HT-29 (cell line): ENCODE measurements around the gene ENDOG. TPM values are rescaled to one million over a fixed set of nuclear protein-coding genes. Genes with fewer than 3 reads are reported as not detected.
"Not testable (repeated sequence)": the region's sequence is repeated elsewhere in the genome, so short reads cannot be mapped to it uniquely, and the experiment has no call there.

Source experiments
- DNase-seq: peaks from one replicate; pipeline ENCODE4 v3.0.0-alpha.2; 2015; ENCODE audit warnings: low spot score
- total RNA-seq: library from RNA; depleted of rRNA; stranded (reverse); fragments of >200 nt; shearing (Covaris generic); gene quantifications from 2 replicates; pipeline ENCODE4 v1.2.3, GENCODE V29; 2014; rRNA removed

The ENDOG gene
- 52.1 and 70.8 TPM in 2 replicates for total RNA-seq

DNA sequence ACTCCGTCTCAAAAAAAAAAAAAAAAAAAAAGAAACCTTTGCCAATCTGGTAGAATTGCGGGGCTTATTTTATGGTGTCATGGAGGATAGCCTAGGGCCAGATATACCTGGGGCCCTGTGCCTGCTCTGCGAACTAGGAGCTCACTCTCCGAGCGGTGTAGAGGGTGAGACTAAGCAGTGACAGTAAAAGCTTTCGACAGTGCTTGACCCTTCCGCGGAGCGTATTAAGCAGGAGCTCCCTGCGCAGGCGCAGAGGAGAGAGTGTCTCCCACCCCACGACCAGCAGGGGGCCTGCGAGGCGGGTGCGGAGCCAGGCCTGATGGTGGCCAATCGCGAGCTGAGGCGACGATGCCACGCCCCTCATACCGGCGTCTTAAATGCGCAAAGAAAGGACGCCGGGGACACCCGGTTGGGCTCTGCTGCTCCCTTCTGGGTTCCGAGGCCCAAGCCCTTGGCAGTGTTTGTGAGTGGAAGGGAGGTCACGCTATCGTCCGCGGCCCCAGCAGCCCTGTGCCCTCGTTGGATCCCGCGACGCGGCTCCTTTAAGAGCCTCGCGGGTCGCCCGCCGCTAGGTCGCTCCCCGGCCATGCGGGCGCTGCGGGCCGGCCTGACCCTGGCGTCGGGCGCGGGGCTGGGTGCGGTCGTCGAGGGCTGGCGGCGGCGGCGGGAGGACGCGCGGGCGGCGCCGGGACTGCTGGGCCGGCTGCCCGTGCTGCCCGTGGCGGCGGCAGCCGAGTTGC is at the start of gene ENDOG:
Gene ENDOG (plus strand): TSS at position 402 of the 740 bp plus-strand sequence. CDS start 185 bp downstream, at position 587.
- DNase-seq, result peak; percentile 98

DNA sequence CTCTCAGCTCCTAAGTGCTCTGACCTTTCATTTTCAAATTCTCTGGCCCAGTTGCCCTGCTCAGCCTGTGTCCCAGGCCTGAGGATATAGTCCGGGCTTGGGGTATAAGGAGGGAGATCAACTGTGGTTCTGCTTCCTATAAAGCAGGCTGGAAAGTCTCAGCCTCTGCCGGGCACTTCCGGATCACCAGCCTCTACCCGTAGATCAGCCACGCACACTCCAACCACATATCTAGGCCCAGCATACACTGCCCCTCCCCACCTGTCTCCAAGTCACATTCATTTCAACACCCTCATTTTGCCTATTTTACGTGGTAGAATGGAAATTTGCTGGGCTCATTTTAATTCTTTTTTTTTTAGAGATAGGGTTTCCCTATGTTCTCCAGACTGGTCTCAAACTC is 49.7 kb upstream of the ENDOG start:
- DNase-seq, result no peak

DNA sequence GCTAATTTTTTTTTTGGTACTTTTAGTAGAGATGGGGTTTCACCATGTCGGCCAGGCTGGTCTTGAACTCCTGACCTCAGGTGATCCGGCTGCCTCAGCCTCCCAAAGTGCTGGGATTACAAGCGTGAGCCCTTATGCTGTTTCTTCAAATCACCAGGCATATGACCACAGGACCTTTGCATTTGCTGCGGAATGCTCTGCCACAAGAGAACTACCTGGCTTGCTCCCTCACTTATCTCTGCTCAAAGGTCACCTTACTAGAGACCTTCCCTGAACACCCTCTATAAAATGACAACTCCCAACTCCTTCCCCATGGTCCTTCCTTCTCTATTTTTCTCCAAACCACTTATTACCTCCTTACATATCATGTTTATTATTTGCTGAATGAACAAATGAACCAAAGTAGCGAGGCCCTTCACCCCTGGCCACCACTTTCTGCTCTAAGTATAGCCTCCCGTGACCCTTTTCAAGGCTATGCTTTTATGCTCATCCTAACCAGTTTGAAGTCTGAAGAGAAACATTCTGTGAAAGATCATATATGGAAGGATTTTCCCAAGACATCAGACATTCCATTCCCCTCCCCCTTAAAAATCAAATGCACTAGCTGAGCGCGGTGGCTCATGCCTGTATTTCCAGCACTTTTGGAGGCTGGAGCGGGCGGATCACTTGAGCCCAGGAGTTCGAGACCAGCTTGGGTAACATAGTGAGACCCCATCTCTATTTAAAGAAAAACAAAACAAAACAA is 47.8 kb upstream of the ENDOG start:
- no peak for DNase-seq

DNA sequence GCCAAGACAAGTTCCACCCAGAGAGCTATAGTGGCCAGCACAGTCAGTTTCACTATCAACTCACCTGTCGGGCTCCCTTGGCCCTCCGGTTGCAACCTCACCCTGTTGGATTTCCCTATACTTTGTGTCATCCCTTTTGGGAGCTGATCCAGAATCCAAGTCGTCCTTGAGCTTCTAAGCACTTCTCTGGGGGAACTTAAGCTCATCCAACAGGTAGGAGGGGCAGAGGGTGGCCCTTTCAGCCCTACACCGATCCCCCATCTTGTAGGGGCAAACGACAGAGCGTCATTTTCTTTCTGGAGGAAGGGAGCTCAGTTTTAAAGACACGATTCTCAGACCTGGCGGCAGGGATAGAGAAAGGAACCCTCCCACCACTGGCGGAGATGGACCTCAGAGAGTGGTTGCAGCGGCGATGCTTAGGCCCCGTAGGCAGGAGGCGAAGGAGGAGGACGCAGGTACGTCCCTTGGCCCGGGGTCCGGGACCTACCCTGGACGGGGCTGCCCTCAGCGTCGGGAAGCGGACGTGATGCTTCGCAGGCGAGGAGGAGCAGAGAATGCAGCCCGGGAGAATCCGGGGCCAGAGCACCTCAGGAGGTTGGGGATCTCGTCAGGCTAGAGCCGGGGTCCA is 47.1 kb upstream of the ENDOG start:
- peak; percentile 33 for DNase-seq

DNA sequence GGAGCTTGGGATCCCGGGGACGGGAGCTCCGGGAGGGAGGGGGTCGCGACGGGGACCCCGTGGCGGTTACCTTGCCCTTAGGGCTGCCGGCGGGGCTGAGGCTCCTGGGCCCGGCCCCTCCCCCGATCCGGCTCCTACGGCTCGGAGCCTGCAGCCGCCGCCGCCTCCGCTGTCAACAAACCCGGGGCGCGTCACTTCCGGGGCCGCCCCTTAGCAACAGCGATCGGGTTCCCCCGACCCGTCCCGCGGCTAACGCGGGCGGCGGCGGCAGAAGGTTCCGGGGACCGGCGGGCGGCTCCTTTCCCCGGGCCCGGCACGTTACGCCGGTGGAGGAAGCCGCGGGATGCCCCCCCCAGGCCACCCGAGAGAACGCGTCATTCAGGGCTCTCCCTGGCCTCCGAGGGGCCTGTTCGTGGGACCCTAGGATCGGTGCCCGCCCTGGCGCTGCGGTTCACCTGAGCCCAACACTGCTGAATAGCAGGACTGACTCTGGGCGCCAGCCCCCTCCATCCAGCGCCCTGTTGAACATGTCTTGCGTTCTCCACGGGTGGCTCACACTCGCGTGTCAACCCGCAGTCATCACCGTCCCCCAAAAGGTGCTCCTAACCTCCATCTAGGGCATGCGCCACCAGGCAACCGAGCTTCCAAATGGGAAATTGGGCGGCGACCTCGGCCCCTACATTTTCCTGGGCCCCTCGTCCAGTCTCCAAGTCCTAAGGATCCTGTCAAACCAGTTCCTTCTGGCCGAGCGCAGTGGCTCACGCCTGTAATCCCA is 46.4 kb upstream of the ENDOG start, which contains the start of gene ZER1:
Gene ZER1 (minus strand): TSS at position 183 of the 775 bp plus-strand sequence. CDS start 16,362 bp downstream, outside the sequence.
- peak; percentile 90 for DNase-seq

DNA sequence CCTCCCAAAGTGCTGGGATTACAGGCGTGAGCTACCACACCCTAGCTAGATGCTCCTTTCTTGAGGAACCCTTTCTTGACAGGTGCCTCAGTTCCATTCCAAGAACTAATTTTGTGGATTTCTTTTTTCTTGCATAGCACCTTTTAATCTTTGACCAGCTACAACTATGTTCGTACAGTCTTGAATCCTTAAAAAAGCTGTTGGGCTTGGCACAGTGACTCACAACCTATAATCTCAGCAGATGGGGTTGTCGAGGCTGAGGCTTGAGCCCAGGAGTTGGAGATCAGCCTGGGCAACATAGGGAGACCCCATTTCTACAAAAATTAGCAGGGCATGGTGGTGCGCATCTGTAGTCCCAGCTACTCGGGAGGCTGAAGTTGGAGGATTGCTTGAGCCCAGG is 45.3 kb upstream of the ENDOG start:
- no peak for DNase-seq

DNA sequence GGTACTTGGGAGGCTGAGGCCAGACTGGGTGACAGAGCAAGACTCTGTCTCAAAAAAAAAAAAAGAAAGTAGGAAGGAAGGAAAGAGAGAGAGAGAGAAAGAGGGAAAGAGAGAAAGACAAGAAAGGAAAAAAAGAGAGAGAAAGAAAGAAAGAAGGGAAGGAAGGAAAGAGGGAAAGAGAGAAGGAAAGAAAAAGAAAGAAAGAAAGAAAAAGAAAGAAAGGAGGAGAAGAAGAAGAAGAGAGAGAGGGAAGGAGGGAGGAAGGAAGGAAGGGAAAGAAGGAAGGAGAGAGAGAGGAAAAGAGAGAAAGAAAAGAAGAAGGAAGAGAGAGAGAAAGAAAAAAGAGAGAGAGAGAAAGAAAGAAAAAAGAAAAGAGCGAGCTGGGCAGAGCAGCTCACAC is 43.5 kb upstream of the ENDOG start:
- DNase-seq, result no peak

DNA sequence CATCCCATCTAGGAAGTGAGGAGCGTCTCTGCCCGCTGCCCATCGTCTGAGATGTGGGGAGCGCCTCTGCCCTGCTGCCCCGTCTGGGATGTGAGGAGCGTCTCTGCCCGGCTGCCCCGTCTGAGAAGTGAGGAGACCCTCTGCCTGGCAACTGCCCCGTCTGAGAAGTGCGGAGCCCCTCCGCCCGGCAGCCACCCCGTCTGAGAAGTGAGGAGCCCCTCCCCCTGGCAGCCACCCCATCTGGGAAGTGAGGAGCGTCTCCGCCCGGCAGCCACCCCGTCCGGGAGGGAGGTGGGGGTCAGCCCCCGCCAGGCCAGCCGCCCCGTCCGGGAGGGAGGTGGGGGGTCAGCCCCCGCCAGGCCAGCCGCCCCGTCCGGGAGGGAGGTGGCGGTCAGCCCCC is 38.2 kb upstream of the ENDOG start:
- DNase-seq, result not testable (repeated sequence)

DNA sequence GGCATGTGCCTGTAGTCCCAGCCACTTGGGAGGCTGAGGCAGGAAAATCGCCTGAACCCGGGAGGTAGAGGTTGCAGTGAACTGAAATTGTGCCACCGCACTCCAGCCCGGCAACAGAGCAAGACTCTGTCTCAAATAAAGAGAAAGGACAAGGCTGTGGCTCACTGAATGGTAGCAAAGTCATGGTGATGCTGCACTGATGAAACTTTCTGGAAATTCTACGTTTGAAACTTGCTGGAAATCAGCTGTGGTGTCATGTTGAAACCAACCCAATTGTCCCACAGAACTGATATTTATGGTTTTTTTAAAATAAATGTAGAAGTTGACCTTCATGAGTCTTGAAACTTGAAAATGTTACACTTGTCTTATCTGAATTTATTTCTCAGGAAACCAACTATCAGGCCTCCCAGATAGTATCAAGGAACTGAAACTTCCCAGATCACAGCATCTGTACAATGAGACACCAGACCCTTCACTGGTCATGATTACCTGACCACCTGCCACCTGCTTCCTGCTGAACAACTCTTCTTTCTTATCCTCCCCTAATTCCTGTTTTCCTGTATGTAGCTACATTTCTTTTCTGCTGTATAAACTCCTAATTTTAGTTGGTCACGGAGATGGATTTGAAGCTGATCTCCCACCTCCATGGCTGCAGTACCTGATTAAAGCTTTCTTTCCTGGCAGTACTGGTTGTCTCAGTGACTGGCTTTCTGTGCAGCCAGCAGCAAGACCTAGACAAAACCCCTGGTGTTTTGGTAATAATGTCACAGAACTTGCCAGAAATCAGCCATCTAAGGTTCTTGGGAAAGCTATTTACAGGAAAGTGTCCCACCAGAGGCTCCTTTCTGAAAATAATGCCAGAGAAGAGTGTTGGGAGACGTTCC is 36.9 kb upstream of the ENDOG start:
- no peak for DNase-seq

DNA sequence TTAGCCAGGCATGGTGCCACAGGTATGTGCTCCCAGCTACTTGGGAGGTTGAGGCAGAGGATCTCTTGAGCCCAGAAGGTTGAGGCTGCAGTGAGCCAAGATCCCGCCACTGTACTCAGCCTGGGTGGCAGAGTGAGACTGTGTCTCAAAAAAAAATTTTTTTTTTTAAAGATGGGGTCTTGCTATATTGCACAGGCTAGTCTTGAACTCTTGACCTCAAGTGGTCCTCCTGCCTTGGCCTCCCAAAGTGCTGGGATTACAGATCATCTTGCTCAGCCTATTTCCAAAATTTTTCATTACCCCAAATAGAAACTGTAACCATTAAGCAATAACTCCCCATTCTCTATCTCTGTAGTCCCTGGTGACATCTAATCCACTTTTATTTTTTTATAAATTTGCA is 35.6 kb upstream of the ENDOG start:
- DNase-seq, result no peak

DNA sequence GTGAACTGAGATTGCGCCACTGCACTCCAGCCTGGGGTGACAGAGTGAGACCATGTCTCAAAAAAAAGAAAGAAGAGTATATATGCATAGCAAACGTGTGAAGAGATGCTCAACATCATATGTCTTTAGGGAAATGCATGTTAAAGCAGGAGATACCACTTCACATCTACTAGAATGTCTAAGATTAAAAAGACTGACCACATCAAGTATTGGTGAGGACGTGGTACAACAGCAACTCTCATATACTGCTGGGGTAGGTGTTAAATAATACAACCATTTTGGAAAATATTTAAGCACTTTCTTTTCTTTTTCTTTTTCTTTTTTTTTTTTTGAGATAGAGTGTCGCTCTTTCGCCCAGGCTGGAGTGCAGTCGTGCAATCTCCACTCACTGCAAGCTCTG is 32.9 kb upstream of the ENDOG start:
- no peak for DNase-seq

DNA sequence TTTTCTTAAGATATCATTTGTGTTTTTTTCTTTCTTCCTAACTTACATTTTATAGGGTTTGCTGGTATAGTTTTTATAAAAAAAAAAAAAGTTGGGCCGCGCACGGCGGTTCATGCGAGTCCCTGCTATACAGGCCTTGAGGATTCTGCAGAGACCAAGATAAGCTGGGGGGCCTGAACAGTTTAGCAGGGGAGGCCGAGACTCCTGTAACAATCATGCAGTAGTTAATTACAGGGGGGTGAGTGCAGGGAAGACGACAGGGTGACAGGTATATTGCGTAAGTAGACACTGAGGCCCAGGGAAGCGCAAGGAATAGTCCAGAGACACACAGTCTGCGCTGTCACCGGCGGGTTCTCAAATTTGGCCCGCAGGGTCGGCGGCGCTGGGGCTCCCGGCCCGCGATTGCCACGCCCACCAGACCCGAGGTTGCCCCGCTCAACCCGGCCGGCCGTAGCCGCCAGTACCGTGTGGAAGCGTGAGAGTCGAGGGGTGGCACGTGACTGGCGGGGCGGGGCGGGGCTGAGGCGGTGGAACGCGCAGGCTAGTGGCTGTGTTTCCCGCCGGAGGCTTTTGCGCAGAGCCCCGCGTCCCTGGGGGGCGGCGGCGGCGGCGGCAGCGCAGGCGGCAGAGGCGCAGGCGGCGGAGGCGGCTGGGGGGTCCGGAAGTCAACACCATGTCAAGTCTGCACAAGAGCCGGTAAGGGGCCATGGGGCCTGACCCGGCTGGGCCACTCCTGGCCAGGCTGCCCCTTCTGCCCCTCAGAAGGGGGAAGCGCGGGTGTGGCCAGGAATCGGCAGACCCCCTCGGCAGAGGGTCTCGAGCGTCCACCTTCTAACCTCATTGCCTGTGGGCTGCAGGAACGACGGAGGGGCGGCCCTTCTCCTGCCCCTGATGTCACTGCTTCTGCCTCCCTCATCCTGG is 31.4 kb upstream of the ENDOG start, which contains the start of gene TBC1D13:
Gene TBC1D13 (plus strand): TSS at position 573 of the 921 bp plus-strand sequence. CDS start 101 bp downstream, at position 674.
- DNase-seq, result peak; percentile 77

DNA sequence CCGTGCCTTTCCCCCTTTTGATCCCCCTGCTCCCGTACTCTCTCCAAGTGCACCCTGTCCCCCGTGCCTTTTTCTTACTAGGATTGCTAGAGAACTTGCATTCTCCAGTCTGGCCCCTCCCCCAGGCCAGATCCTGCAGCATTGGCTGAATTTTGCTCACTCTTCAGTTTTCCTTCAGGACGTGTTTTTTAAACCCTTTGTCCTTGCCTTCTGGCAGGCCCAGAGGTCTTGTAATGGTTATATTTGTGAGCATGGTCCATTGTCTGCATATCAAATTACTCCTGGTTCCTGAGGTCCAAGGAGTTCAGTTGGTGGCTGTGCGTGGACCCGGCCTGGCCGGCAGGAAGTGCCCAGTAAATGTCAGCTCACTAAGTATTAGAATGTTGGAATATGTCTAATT is 30.6 kb upstream of the ENDOG start:
- DNase-seq, result peak; percentile 11

DNA sequence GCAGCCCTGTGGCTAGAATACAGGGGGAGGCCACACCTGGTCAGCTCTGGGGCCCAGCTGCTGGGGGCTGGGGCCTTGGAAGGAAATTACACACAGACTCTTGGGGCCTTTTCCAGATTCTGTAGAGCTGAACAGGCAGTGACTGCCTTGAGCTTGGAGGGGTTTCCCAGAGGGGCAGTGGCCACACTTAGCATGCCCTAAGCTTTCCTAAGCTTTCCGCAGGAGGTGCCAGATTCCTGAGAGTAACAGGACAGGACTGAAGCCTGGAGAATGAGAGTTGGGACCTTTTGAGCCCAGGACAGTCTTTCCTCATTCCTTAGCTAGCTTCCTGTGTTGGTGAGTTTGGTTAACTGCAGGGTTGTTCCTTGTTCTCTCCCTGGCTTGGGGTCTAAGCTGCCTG is 29.9 kb upstream of the ENDOG start:
- no peak for DNase-seq

DNA sequence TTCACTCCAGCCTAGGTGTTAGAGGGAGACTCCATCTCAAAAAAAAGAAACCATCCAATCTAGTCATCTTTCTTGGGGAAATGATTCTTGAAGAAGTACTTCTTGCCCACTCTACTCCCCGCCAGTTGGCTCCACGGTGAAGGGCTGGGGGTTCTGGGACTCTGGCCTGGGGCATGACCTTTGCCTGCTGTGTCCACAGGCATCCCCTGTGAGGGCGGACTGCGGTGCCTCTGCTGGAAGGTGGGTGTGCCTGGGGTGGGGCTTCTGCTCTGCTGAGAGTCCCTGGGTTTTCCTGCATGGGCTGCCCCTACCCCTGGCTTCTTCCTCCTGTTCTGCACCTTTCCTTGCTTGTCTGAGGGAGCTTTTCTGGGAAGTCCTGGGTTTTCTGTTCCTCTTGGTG is 27.8 kb upstream of the ENDOG start:
- no peak for DNase-seq

DNA sequence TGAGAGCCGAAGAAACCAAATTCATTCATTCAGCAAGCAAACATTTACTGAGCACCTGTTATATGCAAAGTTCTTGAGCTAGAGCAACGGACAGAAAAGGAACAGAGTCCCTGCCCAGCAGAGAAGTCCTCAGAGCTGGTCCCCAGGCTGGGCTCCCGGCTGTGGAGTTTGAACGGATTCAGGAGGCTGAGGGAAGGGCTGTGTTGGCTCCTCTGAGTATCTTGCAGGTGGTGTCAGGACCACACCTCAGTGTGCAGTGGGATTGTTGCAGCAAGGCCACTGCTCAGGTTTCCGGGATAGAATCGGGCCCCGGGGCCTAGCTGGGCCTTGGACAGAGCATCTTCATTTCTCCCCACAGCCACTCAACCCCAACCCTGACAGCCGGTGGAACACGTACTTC is 26.2 kb upstream of the ENDOG start:
- DNase-seq, result no peak

DNA sequence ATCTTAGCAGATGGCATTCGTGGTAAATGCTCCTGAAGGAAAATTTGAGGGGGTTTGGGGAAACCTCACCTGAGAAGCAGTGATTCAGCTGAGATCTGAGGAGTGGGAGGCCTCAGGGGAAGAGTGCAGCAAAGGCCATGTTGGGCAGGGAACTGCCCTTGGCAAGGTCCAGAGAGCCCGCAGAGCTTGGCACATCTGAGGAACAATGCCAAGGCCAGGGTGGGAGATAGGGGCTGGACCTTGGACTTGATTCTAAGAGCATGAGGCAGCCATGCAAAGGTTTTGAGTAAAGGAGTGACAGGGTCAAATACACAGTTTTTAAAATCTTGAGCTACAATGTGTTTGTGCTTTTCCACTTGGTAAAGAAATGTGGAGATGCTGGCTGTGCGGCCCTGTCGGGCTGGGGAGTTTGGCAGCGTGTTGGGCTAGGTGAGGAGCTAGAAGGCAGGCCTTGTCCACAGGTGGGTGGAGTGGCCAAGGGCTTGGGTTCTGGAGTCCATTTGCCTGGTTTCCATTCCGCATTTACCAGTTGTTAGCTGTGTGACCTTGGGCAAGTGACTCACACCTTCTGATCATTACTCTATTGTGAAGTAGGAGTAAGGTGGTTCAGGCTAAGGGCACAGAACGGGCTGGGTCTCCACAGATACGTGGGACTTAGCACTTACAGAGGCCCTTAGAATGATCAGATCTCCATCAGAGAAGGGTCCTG is 25.2 kb upstream of the ENDOG start:
- no peak for DNase-seq

DNA sequence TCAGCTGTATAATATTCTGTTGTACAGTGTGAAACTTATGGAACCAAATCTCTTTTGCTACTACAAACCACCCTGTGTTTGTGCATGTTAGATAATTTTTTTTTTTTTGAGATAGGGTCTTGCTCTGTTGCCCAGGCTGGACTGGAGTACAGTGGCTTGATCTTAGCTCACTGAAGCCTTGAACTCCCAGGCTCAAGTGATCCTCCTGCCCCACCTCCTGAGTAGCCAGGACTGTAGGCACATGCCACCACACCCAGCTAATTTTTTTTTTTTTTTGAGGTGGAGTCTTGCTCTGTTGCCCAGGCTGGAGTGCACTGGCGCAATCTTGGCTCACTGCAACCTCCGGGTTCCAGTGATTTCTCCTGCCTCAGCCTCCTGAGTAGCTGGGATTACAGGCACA is 23.3 kb upstream of the ENDOG start:
- not testable (repeated sequence) for DNase-seq

DNA sequence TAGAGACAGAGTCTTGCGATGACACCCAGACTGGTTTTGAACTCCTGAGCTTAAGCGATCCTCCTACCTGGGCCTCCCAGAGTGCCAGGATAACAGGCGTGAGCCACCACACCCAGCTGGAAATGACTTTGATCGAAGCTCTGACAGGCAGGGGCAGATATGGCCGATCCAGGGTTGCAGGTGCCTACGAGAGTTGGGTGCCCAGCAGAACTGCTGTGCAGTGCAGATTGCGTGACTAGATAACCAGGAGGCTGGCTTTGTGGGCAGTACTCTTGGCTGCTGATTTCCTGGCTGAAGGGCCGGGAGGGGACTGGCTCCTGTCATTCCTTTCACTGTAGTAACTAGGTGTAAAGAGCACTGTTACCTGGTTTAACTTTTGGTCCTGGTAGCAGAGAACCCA is 19.4 kb upstream of the ENDOG start:
- DNase-seq, result no peak
